Vagina (tissue), 2 donors: Measurements from ENCODE around the gene BCAM. TPM values are rescaled to one million over a fixed set of nuclear protein-coding genes. Genes with fewer than 3 reads are reported as not detected.
A peak's percentile ranks its signal among the peaks of the same experiment; 100 is the strongest.
"Not testable (repeated sequence)": the region's sequence is repeated elsewhere in the genome, so short reads cannot be mapped to it uniquely, and the experiment has no call there.

Experiments
- DNase-seq, 2 donors: peaks; one replicate each; pipeline ENCODE4 v3.0.0-alpha.2; 2017; ENCODE audit errors: extremely low spot score in 2 of 2
- H3K27ac ChIP-seq: fragments of 200-600 bp; sonication (generic); one replicate; pipeline ENCODE4 v1.5.1; 2019
- H3K27me3 ChIP-seq: fragments of 200-600 bp; sonication (generic); one replicate; pipeline ENCODE4 v1.5.1; 2019
- H3K36me3 ChIP-seq, 2 donors: fragments of 200-600 bp; sonication (generic); one replicate each; pipeline ENCODE4 v1.5.1; 2017 to 2019
- H3K4me1 ChIP-seq: fragments of 200-600 bp; sonication (generic); one replicate; pipeline ENCODE4 v1.5.1; 2019
- H3K4me3 ChIP-seq, 2 donors: fragments of 200-600 bp; sonication (generic); 1 replicate in 1 of 2; 2 replicates in 1 of 2; pipeline ENCODE4 v1.5.1; 2016 to 2019
- H3K9me3 ChIP-seq: fragments of 200-600 bp; sonication (generic); one replicate; pipeline ENCODE4 v1.5.1; 2019
- CTCF ChIP-seq, 3 experiments: fragments of 450-650 bp in 2 of 3; fragments of 200-600 bp in 1 of 3; sonication (generic) in 1 of 3; IDR thresholded peaks; one replicate each; pipeline ENCODE4 v1.5.1; 2017 to 2019; ENCODE audit warnings: antibody characterized with exemption in 3 of 3, mild to moderate bottlenecking in 2 of 3, moderate library complexity in 2 of 3
- POLR2A ChIP-seq, 2 donors: fragments of 450-650 bp; IDR thresholded peaks; one replicate each; pipeline ENCODE4 v1.6.1; 2017; ENCODE audit warnings: antibody characterized with exemption in 2 of 2, mild to moderate bottlenecking in 2 of 2, moderate library complexity in 2 of 2
- POLR2AphosphoS5 ChIP-seq, 2 donors: sonication (generic); formaldehyde crosslinking; IDR thresholded peaks; one replicate each; pipeline ENCODE4 v1.9.0; 2017; ENCODE audit warnings: antibody characterized with exemption in 2 of 2, mild to moderate bottlenecking in 2 of 2, low read depth in 1 of 2; ENCODE audit not compliant: insufficient read depth in 1 of 2
- intact Hi-C: fragments of 100-400 bp; cut with DNase I; formaldehyde crosslinking; loops from one replicate; pipeline ENCODE4 v1.15.1; 2023
- total RNA-seq: library from RNA; depleted of rRNA; stranded (reverse); fragments of >200 nt; gene quantifications from one replicate; pipeline ENCODE4 v1.2.3, GENCODE V29; 2016

The BCAM gene
- total RNA-seq, 1 donor from 2014 or later: 57.2 TPM

GRCh38 chr19:44776402-44777096 lies 32.4 kb upstream of the BCAM start:
- TF ChIP-seq CTCF (IDR thresholded peaks at IDR 0.05): no peak
- TF ChIP-seq POLR2AphosphoS5 (IDR thresholded peaks at IDR 0.05; ENCODE audit: insufficient read depth in 1 of 2, low read depth in 1 of 2): peak in 1 of 2 donors; percentile 76
- H3K27me3 ChIP-seq: no peaks in the 10 kb centered on the region
- no peaks in the 10 kb centered on the region for H3K9me3 ChIP-seq
- peak overlapping the region; percentile 76 for H3K27ac ChIP-seq
- intact Hi-C loops: no loop called here
- H3K36me3 ChIP-seq: no peaks in the 10 kb centered on the region
- H3K4me1 ChIP-seq: peaks cover 8% of the 10 kb centered on the region
- no peak overlapping the region for H3K4me3 ChIP-seq
- no peak for DNase-seq

- DNase-seq: no peak
- TF ChIP-seq POLR2A (IDR thresholded peaks at IDR 0.05): no peak
- peak in 1 of 2 donors; percentile 72 for TF ChIP-seq POLR2AphosphoS5 (IDR thresholded peaks at IDR 0.05; ENCODE audit: insufficient read depth in 1 of 2, low read depth in 1 of 2)
- Histone ChIP-seq H3K4me3 (peak within 1 kb of the TSS; percentile 30 to 48), H3K4me1 (peaks cover 8% of the 10 kb centered on the region), H3K27ac (peak within 1 kb of the TSS; percentile 76), H3K9me3 (no peaks in the 10 kb centered on the region), H3K27me3 (no peaks in the 10 kb centered on the region), H3K36me3 (no peaks in the 10 kb centered on the region)
- intact Hi-C loops: no loop called here
Measured at GRCh38 chr19:44777715-44778347, 31.1 kb upstream of the BCAM start, which contains the start of gene CBLC. Gene CBLC (plus strand): TSS chr19:44777890. CDS start chr19:44777932, 42 bp downstream.

- TF ChIP-seq POLR2A (IDR thresholded peaks at IDR 0.05) (no peak), CTCF (IDR thresholded peaks at IDR 0.05) (no peak), POLR2AphosphoS5 (IDR thresholded peaks at IDR 0.05; ENCODE audit: insufficient read depth in 1 of 2, low read depth in 1 of 2) (no peak)
- Histone ChIP-seq H3K27me3 (no peaks in the 10 kb centered on the region), H3K4me3 (no peak overlapping the region), H3K9me3 (no peaks in the 10 kb centered on the region), H3K36me3 (no peaks in the 10 kb centered on the region), H3K4me1 (peaks cover 8% of the 10 kb centered on the region), H3K27ac (no peak overlapping the region)
- DNase-seq: no peak
- intact Hi-C loops: no loop called here
Measured at GRCh38 chr19:44779150-44779549, 29.8 kb upstream of the BCAM start.

GRCh38 chr19:44781694-44782093 lies 27.2 kb upstream of the BCAM start:
- H3K4me3 ChIP-seq, H3K27me3 ChIP-seq, H3K4me1 ChIP-seq, H3K36me3 ChIP-seq, DNase-seq, H3K9me3 ChIP-seq, intact Hi-C loops, H3K27ac ChIP-seq: not testable (repeated sequence)

GRCh38 chr19:44782729-44783128 lies 26.2 kb upstream of the BCAM start:
- Histone ChIP-seq H3K36me3 (no peaks in the 10 kb centered on the region), H3K4me1 (no peaks in the 10 kb centered on the region), H3K27ac (no peak overlapping the region), H3K4me3 (no peak overlapping the region), H3K27me3 (no peaks in the 10 kb centered on the region), H3K9me3 (no peaks in the 10 kb centered on the region)
- intact Hi-C loops: no loop called here
- TF ChIP-seq POLR2A (IDR thresholded peaks at IDR 0.05) (no peak), POLR2AphosphoS5 (IDR thresholded peaks at IDR 0.05; ENCODE audit: insufficient read depth in 1 of 2, low read depth in 1 of 2) (no peak), CTCF (IDR thresholded peaks at IDR 0.05) (no peak)
- no peak for DNase-seq

GRCh38 chr19:44783545-44783944 lies 25.4 kb upstream of the BCAM start:
- no peaks in the 10 kb centered on the region for H3K4me1 ChIP-seq
- H3K9me3 ChIP-seq: no peaks in the 10 kb centered on the region
- no peak overlapping the region for H3K4me3 ChIP-seq
- intact Hi-C loops: no loop called here
- no peaks in the 10 kb centered on the region for H3K36me3 ChIP-seq
- no peak for TF ChIP-seq POLR2A (IDR thresholded peaks at IDR 0.05)
- DNase-seq: no peak
- no peak overlapping the region for H3K27ac ChIP-seq
- H3K27me3 ChIP-seq: no peaks in the 10 kb centered on the region
